GM20000 (cell line): ENCODE data around the gene ING3.

ENCODE experiments used
- DNase-seq: peaks from one replicate; pipeline ENCODE4 v3.0.0; 2012; ENCODE audit warnings: low spot score
- CTCF ChIP-seq: IDR thresholded peaks from 2 replicates; pipeline ENCODE4 v1.5.1; 2012; ENCODE audit warnings: mild to moderate bottlenecking, control low read depth; ENCODE audit errors: extremely low read depth, missing control alignments

ING3 gene

GRCh38 chr7:120939345-120939744 lies 11.2 kb upstream of the ING3 start:
- no peak for TF ChIP-seq CTCF
- DNase-seq, result no peak

- TF ChIP-seq CTCF, result no peak
- no peak for DNase-seq
Measured at GRCh38 chr7:120941064-120941463, 9.5 kb upstream of the ING3 start.

- DNase-seq, result no peak
- no peak for TF ChIP-seq CTCF
Measured at GRCh38 chr7:120941856-120942255, 8.7 kb upstream of the ING3 start.

- TF ChIP-seq CTCF, result no peak
- DNase-seq, result no peak
Measured at GRCh38 chr7:120942861-120943260, 7.7 kb upstream of the ING3 start.

GRCh38 chr7:120944826-120945562 lies 5.6 kb upstream of the ING3 start:
- no peak for DNase-seq
- TF ChIP-seq CTCF, result no peak

- no peak for TF ChIP-seq CTCF
Measured at GRCh38 chr7:120947980-120948379, 2.6 kb upstream of the ING3 start.

GRCh38 chr7:120949393-120949911 lies 1.1 kb upstream of the ING3 start:
- no peak for TF ChIP-seq CTCF
- no peak for DNase-seq

More at GRCh38 chr7:120947980-120948379, 2.6 kb upstream of the ING3 start:
- no peak for DNase-seq
